ENCODE results near the gene C1QTNF6.

The C1QTNF6 gene

DNA sequence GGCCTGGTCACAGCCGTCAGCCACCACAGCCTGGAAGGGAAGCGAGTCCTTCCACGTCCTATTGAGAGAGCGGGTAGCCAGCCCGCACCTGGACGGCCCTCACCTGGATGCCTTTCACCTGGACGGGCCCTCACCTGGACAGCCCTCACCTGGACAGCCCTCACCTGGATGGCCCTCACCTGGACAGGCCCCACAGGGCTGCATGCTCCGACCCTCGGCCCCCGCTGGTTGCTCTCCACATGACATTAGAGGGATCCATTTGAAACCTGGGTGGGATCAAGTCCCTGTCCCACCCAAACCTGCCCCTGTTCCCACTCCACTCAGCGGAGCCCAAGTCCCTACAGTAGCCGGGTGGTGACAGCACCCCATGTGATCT, 3.7 kb downstream of the C1QTNF6 start:
- no peaks in the 10 kb centered on the region for H3K9me3 ChIP-seq
- TF ChIP-seq Cebpa-rat (IDR thresholded peaks at IDR 0.05): no peak
- H3K4me1 ChIP-seq: peaks cover 80% of the 10 kb centered on the region
- H3K9ac ChIP-seq: no peak overlapping the region
- peak overlapping the region; percentile 44 for H3K4me2 ChIP-seq
- no peak overlapping the region for H3K27ac ChIP-seq
- H4K20me1 ChIP-seq: no peaks in the 10 kb centered on the region
- no peaks in the 10 kb centered on the region for H3K36me3 ChIP-seq
- H3K4me3 ChIP-seq: no peak overlapping the region
- no peaks in the 10 kb centered on the region for H3K27me3 ChIP-seq

DNA sequence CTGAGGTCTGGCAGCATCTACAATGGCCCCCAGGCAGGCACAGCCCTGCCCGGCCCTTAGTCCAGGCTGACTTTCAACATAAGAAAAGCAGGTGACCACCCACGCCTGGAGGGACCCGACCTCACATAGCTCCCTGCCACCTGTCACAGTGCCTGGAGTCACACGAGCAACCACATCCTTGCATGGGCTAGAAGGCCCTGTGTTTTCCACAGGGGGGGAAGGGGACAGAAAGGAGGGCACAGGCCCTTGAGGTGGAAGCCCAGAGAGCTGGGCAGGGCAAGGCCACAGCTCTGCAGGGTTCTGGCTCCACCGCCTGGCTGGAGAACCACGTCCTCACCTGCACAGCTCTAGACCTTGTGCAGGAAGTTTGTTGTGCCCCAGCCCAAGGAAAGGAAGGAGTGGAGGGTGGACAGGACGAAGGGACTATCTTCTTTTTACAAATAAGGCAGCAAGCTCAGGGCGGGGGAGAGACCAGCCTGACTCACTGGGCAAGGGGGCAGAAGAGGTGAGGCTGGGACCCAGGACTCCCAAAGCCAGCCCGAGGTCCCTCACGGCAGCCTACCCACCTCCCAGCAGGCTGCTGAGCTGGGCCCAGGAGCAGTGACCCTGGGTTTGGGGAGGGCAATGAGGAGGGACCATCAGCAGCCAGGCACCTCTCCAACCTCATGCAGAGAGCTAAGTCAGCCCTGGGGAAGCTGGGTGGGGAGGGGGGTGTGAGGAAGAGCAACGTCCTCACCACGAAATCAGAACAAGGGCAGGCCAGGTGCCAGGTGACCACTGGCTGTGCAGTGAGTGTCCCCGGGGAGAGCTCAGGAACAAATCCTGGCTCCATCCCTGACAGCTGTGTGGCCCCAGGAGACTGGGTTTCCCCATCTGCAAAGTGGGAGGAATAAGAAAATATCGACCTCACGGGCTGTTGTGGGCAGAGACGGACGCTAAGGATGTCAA, 4.3 kb downstream of the C1QTNF6 start:
- H3K4me3 ChIP-seq: no peak overlapping the region
- no peaks in the 10 kb centered on the region for H4K20me1 ChIP-seq
- peak overlapping the region; percentile 44 for H3K4me2 ChIP-seq
- H3K27ac ChIP-seq: peak overlapping the region; percentile 33; the same call in 1 of the 2 replicates
- no peaks in the 10 kb centered on the region for H3K36me3 ChIP-seq
- no peaks in the 10 kb centered on the region for H3K27me3 ChIP-seq
- 0 out of 2 replicates have a peak overlapping the region, but pooled peaks have one; percentile 3 for H3K9ac ChIP-seq
- no peaks in the 10 kb centered on the region for H3K9me3 ChIP-seq
- peaks cover 78% of the 10 kb centered on the region for H3K4me1 ChIP-seq
- TF ChIP-seq Cebpa-rat (IDR thresholded peaks at IDR 0.05): no peak

- no peak overlapping the region for H3K9ac ChIP-seq
- no peaks in the 10 kb centered on the region for H4K20me1 ChIP-seq
- no peaks in the 10 kb centered on the region for H3K36me3 ChIP-seq
- H3K9me3 ChIP-seq: no peaks in the 10 kb centered on the region
- H3K27ac ChIP-seq: no peak overlapping the region
- no peak overlapping the region for H3K4me3 ChIP-seq
- no peaks in the 10 kb centered on the region for H3K27me3 ChIP-seq
- TF ChIP-seq Cebpa-rat (IDR thresholded peaks at IDR 0.05): no peak
- no peak overlapping the region for H3K4me2 ChIP-seq
- H3K4me1 ChIP-seq: peaks cover 78% of the 10 kb centered on the region
Observed at GRCh38 chr22:37182949-37183245, 5.2 kb downstream of the C1QTNF6 start.

DNA sequence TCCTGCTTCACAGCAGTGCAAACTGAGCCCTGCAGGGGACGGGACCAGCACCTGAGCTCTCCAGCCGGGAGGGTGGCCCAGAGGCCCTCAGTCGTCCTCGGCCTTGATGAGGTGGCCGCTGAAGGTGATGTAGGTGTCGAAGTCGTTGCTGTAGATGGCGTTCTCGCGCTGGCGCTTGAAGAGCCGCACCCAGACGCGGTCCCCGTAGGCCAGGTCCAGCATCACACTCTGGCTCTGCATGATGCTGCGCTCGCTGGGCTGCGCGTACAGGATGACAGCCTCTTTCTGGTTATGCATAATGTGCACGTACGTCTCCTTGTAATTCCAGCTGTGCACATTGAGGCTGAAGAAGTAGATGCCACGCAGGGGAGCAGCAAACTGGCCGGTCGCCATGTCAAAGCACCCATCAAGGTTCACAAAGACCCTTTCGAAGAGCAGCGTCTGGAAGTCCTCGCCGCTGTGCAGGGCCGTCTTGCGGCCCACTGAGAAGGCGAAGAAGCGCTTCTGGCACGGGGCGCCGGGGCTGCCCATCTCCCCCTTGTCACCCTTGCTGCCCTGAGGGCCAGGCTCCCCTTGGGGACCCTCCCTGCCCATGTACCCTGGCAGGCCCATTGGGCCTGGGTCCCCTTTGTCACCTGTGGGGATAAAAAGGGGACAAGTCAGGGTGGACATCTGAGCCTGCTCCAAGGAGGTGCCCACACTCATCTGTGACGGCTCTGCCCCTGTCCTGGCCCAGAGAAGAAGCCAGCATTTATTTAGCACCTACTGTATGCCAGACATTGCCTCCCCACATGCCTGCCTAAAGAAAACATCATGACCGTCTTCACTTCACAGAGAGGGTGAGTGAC, 5.7 kb downstream of the C1QTNF6 start:
- Histone ChIP-seq H4K20me1 (no peaks in the 10 kb centered on the region), H3K9me3 (no peaks in the 10 kb centered on the region), H3K4me2 (no peak overlapping the region), H3K27me3 (no peaks in the 10 kb centered on the region), H3K4me3 (no peak overlapping the region), H3K4me1 (peaks cover 78% of the 10 kb centered on the region), H3K9ac (no peak overlapping the region), H3K36me3 (no peaks in the 10 kb centered on the region), H3K27ac (no peak overlapping the region)
- TF ChIP-seq Cebpa-rat (IDR thresholded peaks at IDR 0.05): no peak

- Histone ChIP-seq H3K4me3 (no peak overlapping the region), H3K9ac (no peak overlapping the region), H3K4me2 (no peak overlapping the region), H3K4me1 (peaks cover 78% of the 10 kb centered on the region), H3K27me3 (no peaks in the 10 kb centered on the region), H3K9me3 (no peaks in the 10 kb centered on the region), H3K36me3 (no peaks in the 10 kb centered on the region), H3K27ac (no peak overlapping the region), H4K20me1 (no peaks in the 10 kb centered on the region)
- no peak for TF ChIP-seq Cebpa-rat (IDR thresholded peaks at IDR 0.05)
Observed at GRCh38 chr22:37181681-37182080, 6.4 kb downstream of the C1QTNF6 start.

DNA sequence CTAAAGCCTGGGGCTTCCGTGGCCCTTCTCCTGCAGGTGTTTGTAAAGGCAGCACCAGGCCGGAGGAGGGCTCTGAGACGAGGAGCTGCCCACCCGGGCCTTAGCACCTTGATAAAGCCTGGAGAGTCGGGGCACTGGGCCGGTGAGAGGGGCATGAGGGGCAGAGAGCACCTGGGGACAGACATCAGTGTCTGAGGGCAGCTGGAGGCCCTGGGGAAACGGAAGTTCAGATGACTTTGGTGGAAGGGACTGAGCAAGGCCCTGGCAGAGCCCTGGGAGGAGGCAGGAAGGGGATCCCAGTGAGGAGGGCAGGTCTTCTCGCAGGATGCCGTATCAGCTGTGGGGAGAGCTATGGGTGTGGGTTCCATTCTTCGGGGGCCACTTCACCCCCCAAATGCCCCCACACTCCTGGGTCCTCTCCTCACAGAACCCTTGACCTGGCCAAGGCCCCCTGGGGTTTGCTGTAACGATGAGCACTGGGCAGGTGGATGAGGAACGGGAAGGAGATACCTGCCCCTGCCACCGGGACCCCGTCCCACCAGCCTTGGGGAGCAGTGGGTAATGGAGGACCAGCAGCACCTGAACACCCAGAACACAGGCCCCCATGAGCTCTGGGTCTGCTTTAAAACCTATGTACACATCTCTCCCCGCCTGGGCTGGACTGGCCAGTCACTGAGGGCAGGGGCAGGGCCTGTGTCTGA, 7.4 kb downstream of the C1QTNF6 start:
- no peak overlapping the region for H3K4me3 ChIP-seq
- peaks cover 78% of the 10 kb centered on the region for H3K4me1 ChIP-seq
- H3K27me3 ChIP-seq: no peaks in the 10 kb centered on the region
- H3K4me2 ChIP-seq: peak overlapping the region; percentile 21
- no peaks in the 10 kb centered on the region for H3K36me3 ChIP-seq
- 0 out of 2 replicates have a peak overlapping the region, but pooled peaks have one; percentile 9 for H3K27ac ChIP-seq
- no peaks in the 10 kb centered on the region for H4K20me1 ChIP-seq
- TF ChIP-seq Cebpa-rat (IDR thresholded peaks at IDR 0.05): no peak
- H3K9ac ChIP-seq: no peak overlapping the region
- no peaks in the 10 kb centered on the region for H3K9me3 ChIP-seq

DNA sequence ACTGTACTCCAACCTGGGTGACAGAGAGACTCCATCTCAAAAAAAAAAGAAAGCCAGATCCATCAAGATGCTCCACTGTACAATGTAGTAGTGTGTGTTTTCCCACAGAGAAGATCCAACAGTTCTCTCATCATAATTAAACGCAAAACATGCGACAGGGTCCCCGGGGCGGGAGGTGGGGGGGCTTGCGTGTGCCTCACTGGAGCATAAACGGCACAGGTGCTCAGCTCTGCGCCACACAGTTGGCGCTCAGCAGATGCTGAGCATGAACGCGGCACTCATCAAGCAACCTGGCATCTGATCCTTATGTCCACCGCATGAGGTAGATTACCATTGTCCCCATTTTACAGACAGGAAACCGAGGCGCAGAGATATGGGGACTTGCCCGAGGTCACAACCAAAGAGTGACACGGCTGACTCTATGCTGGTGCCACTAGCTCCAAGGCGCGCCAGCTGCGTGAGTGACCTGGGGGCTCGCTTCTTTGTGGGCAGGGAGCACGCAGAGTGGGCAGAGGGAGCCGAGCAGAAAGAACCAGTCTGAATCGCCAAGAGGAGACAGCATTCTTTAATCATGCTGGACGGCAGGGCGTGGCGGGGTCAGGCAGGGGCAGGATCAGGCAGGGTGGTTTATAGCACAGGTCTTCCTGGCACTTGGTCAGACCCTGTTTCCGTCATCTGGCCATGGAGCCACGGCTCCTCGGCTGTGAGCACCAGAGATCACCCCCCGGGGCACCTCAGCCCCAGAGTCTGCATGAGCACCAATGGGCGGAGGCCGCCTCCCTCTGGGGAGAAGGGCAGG, 8.2 kb downstream of the C1QTNF6 start:
- Histone ChIP-seq H3K4me2 (peak overlapping the region; percentile 21), H4K20me1 (no peaks in the 10 kb centered on the region), H3K9me3 (no peaks in the 10 kb centered on the region), H3K27me3 (no peaks in the 10 kb centered on the region), H3K9ac (no peak overlapping the region), H3K36me3 (no peaks in the 10 kb centered on the region), H3K4me1 (peaks cover 71% of the 10 kb centered on the region), H3K27ac (0 out of 2 replicates have a peak overlapping the region, but pooled peaks have one; percentile 9), H3K4me3 (no peak overlapping the region)
- no peak for TF ChIP-seq Cebpa-rat (IDR thresholded peaks at IDR 0.05)

GRCh38 chr22:37179126-37179470, 8.9 kb downstream of the C1QTNF6 start:
- Histone ChIP-seq H3K27ac (no peak overlapping the region), H3K4me2 (no peak overlapping the region), H3K4me1 (peaks cover 64% of the 10 kb centered on the region), H4K20me1 (no peaks in the 10 kb centered on the region), H3K36me3 (no peaks in the 10 kb centered on the region), H3K4me3 (no peak overlapping the region), H3K9me3 (no peaks in the 10 kb centered on the region), H3K27me3 (no peaks in the 10 kb centered on the region), H3K9ac (no peak overlapping the region)
- TF ChIP-seq Cebpa-rat (IDR thresholded peaks at IDR 0.05): no peak
